Panc1 (cell line): Measurements from ENCODE around the gene ZFHX3.
"Not testable (repeated sequence)": the region's sequence is repeated elsewhere in the genome, so short reads cannot be mapped to it uniquely, and the experiment has no call there.

Experiments
- POLR2AphosphoS5 ChIP-seq: IDR thresholded peaks from 2 replicates; pipeline ENCODE4 v1.6.1; 2012; ENCODE audit warnings: mild to moderate bottlenecking, low read depth, low read length, moderate library complexity
- SIN3A ChIP-seq: IDR thresholded peaks from 2 replicates; pipeline ENCODE4 v1.6.1; 2012; ENCODE audit warnings: low read depth, mild to moderate bottlenecking, low read length, moderate library complexity, borderline replicate concordance; ENCODE audit not compliant: insufficient read depth
- TCF7L2 ChIP-seq: IDR thresholded peaks from 2 replicates; pipeline ENCODE4 v1.6.1; 2011; ENCODE audit warnings: mild to moderate bottlenecking, low read depth, low read length, inconsistent platforms
- TF ChIP-seq, protein P1 (sequence below): fragments of 450-650 bp; IDR thresholded peaks from 2 replicates; pipeline ENCODE4 v1.5.1; 2017; ENCODE audit warnings: mild to moderate bottlenecking
- TF ChIP-seq, protein P2 (sequence below), 2 experiments: IDR thresholded peaks; 2 replicates each; pipeline ENCODE4 v1.6.1; 2011 to 2012; ENCODE audit warnings: low read depth in 2 of 2, control low read depth in 1 of 2, low read length in 1 of 2, mild to moderate bottlenecking in 1 of 2, moderate library complexity in 1 of 2; ENCODE audit not compliant: insufficient read depth in 1 of 2

DNA sequence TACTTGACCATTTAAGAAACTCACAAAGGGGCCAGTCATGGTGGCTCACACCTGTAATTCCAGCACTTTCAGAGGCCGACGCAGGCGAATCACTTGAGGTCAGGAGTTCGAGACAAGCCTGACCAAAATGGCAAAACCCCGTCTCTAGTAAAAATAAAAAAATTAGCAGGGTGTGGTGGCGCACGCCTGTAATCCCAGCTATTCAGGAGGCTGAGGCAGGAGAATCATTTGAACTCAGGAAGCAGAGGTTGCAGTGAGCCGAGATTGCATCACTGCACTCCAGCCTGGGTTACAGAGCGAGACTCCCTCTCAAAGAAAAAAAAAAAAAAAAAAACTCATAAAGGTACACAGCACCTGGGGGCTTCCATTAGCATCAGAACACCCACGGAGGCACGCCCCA, 38.2 kb downstream of the ZFHX3 start:
- TF ChIP-seq, protein P1, sequence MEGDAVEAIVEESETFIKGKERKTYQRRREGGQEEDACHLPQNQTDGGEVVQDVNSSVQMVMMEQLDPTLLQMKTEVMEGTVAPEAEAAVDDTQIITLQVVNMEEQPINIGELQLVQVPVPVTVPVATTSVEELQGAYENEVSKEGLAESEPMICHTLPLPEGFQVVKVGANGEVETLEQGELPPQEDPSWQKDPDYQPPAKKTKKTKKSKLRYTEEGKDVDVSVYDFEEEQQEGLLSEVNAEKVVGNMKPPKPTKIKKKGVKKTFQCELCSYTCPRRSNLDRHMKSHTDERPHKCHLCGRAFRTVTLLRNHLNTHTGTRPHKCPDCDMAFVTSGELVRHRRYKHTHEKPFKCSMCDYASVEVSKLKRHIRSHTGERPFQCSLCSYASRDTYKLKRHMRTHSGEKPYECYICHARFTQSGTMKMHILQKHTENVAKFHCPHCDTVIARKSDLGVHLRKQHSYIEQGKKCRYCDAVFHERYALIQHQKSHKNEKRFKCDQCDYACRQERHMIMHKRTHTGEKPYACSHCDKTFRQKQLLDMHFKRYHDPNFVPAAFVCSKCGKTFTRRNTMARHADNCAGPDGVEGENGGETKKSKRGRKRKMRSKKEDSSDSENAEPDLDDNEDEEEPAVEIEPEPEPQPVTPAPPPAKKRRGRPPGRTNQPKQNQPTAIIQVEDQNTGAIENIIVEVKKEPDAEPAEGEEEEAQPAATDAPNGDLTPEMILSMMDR: not testable (repeated sequence)
- not testable (repeated sequence) for TF ChIP-seq TCF7L2, POLR2AphosphoS5, SIN3A
- TF ChIP-seq, protein P2, sequence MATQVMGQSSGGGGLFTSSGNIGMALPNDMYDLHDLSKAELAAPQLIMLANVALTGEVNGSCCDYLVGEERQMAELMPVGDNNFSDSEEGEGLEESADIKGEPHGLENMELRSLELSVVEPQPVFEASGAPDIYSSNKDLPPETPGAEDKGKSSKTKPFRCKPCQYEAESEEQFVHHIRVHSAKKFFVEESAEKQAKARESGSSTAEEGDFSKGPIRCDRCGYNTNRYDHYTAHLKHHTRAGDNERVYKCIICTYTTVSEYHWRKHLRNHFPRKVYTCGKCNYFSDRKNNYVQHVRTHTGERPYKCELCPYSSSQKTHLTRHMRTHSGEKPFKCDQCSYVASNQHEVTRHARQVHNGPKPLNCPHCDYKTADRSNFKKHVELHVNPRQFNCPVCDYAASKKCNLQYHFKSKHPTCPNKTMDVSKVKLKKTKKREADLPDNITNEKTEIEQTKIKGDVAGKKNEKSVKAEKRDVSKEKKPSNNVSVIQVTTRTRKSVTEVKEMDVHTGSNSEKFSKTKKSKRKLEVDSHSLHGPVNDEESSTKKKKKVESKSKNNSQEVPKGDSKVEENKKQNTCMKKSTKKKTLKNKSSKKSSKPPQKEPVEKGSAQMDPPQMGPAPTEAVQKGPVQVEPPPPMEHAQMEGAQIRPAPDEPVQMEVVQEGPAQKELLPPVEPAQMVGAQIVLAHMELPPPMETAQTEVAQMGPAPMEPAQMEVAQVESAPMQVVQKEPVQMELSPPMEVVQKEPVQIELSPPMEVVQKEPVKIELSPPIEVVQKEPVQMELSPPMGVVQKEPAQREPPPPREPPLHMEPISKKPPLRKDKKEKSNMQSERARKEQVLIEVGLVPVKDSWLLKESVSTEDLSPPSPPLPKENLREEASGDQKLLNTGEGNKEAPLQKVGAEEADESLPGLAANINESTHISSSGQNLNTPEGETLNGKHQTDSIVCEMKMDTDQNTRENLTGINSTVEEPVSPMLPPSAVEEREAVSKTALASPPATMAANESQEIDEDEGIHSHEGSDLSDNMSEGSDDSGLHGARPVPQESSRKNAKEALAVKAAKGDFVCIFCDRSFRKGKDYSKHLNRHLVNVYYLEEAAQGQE (IDR thresholded peaks at IDR 0.05; ENCODE audit: insufficient read depth in 1 of 2, low read depth in 2 of 2, low read length in 1 of 2): not testable (repeated sequence)
